Thyroid gland (tissue), 4 donors: ENCODE data around the gene SPINT3.

Source experiments
- CTCF ChIP-seq, 6 experiments: fragments of 200-600 bp in 3 of 6; fragments of 450-650 bp in 3 of 6; sonication (generic) in 3 of 6; IDR thresholded peaks; one replicate each; pipeline ENCODE4 v1.5.1; 2016 to 2019; ENCODE audit warnings: antibody characterized with exemption in 6 of 6, mild to moderate bottlenecking in 2 of 6, inconsistent platforms in 1 of 6, moderate library complexity in 1 of 6
- POLR2A ChIP-seq, 2 donors: fragments of 450-650 bp; IDR thresholded peaks; one replicate each; pipeline ENCODE4 v1.6.1; 2017; ENCODE audit warnings: antibody characterized with exemption in 2 of 2, mild to moderate bottlenecking in 2 of 2, moderate library complexity in 1 of 2

GRCh38 chr20:45465491-45466266 is 49.7 kb downstream of the SPINT3 start:
- no peak for TF ChIP-seq CTCF (IDR thresholded peaks at IDR 0.05)
- TF ChIP-seq POLR2A (IDR thresholded peaks at IDR 0.05), result no peak
